ENCODE results near the gene RSF1.

DNA sequence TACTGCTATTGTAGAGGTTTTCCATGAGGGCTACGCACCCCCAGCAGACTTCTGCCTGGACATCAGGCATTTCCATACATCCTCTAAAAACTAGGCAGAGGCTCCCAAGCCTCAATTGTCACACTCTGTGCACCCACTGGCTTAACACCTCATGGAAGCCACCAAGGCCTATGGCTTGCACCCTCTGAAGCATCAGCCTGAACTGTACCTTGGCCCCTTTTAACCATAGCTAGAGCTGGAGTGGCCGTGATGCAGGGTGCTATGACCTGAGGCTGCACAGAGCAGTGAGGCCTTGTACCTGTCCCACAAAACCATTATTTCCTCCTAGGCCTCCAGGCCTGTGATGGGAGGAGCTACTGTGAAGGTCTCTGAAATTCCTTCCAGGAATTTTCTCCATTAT, 34.3 kb upstream of the RSF1 start:
- TF ChIP-seq CTCF (IDR thresholded peaks at IDR 0.05) (no peak), EP300 (IDR thresholded peaks at IDR 0.05) (no peak), POLR2AphosphoS5 (IDR thresholded peaks at IDR 0.05) (no peak), POLR2A (IDR thresholded peaks at IDR 0.05) (no peak)

All from stomach (tissue), 4 donors.